ENCODE results near the gene SV2C.
"Not testable (repeated sequence)": the region's sequence is repeated elsewhere in the genome, so short reads cannot be mapped to it uniquely, and the experiment has no call there.

Gene SV2C

DNA sequence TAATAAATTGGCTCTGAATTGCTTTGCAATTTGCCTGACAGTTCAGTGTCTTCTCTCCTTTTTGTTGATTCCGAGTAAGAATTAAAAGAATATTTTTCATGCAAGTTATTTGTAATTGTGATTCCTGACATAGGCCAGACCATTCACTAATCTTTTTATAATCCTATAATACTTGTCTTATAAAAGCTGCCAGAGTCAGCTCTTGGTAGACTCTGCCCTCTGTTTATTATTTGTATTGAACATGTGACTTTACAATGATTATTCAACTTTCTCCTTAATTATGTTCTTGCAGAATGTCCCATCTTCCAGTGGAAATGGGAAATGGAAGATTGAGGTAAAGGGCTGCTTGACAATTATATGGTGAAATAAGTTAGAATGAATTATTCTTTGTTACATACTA, 121.0 kb downstream of the SV2C start:
- no peak for DNase-seq (ENCODE audit: low spot score)

DNA sequence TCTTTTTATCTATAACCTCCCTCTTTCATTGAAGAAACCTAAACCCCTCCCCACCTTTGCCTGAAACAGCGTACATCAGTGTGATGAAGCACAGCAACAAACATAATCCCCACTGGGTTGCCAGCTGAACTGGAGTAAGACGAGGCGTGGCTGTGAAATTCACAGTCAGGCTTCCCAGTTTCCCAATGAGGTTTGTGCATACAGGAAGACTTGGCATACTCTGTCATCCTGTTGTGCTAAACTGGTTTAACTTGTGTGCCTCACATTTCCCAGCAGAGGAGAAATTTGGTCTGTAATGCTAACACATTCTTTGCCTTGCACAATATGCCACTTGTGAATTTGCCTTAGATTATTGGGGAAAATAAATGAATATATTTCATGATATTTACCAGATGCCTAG, 121.5 kb downstream of the SV2C start:
- DNase-seq (ENCODE audit: low spot score) = no peak

GRCh38 chr5:76207120-76207519, 123.9 kb downstream of the SV2C start:
- DNase-seq (ENCODE audit: low spot score) = no peak

- no peak for DNase-seq (ENCODE audit: low spot score)
Observed at GRCh38 chr5:76209297-76209696, 126.1 kb downstream of the SV2C start.

- no peak for DNase-seq (ENCODE audit: low spot score)
Observed at GRCh38 chr5:76210946-76211345, 127.8 kb downstream of the SV2C start.

DNA sequence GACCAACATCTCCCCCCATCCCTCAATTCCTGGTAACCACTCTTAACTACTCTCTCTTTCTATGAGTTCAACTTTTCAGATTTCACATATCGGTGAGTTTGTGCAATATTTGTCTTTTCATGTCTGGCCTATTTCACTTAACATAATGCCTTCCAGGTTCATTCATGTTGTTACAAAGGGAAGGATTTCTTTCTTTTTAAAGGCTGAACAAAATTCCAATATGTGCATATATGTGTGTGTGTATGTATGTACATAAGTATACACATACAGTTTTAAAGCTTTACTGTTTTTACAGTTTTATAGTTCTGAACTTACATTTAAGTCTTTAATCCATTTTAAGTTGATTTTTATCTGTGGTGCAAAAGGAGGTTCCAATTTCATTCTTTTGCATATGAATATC, 130.7 kb downstream of the SV2C start:
- DNase-seq (ENCODE audit: low spot score) = no peak

DNA sequence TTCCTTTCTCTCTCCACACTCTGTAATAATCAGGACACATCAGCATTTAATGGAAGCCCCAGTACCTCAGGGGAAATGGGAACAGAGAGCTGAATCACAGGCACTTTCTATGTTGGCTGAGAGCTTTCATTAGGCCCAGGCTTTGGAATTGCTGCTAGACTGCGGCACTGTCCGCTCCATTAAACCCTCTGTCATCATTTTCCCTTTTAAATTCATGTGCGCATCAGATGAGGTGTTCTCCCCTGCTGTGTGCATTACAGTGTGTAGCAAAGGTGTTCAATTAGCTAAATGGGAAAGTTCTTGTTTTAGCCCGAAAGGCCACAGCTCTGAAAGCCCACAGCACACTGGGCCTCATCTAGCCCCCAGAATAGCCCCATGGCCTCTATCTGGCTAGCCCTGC, 133.6 kb downstream of the SV2C start:
- no peak for DNase-seq (ENCODE audit: low spot score)

GRCh38 chr5:76219636-76220035, 136.5 kb downstream of the SV2C start:
- DNase-seq (ENCODE audit: low spot score) = no peak

- DNase-seq (ENCODE audit: low spot score) = no peak
Observed at GRCh38 chr5:76221311-76221710, 138.1 kb downstream of the SV2C start.

- no peak for DNase-seq (ENCODE audit: low spot score)
Observed at GRCh38 chr5:76222318-76222717, 139.1 kb downstream of the SV2C start.

GRCh38 chr5:76223696-76224095, 140.5 kb downstream of the SV2C start:
- no peak for DNase-seq (ENCODE audit: low spot score)

DNA sequence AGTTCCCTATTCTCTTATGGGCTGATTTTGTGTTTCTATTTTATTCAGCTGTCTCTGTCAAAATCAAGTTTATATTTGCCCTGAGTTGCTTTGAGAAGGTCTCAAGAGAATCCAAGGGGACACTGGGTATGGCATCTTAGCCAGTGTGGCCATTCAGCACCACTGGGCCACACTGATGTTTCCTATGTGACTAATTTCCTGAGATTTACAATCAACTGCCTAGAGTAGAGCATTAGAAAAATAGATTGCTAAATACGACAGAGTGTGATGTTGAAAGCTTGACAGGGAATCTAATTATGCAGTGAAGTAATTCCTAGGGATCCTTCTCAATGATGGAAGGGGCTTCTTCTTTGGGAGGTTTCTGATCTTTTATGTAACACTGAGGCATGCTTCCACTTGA, 141.7 kb downstream of the SV2C start:
- DNase-seq (ENCODE audit: low spot score) = no peak

- no peak for DNase-seq (ENCODE audit: low spot score)
Observed at GRCh38 chr5:76225336-76225735, 142.2 kb downstream of the SV2C start.

- DNase-seq (ENCODE audit: low spot score) = no peak
Observed at GRCh38 chr5:76229900-76230299, 146.7 kb downstream of the SV2C start.

DNA sequence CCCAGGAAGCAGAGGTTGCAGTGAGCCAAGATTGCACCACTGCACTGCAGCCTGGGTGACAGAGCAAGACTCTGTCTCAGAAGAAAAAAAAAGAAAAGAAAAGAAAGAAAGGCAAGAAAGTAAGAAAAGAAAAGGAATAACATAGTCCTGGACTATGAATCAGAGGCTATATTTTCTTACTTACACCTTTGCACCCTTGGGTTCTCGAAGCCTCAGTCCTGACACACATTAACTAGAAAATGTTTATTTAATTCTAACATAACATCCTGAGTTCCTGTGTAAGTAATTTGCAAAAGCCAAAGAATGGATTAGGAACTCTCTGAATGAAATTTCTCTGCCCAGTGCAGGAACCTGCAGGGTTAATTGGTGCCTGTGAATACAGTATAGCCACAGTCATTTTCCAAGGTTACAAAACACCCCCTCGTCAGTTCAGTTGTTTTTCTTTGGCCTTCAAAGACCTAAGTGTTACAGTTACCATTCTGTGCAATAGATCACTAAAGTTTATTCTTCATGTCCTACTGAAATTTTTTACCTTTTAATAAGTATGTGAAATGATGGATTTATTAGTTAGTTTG, 147.6 kb downstream of the SV2C start:
- no peak for DNase-seq (ENCODE audit: low spot score)

GRCh38 chr5:76234665-76235064, 151.5 kb downstream of the SV2C start:
- no peak for DNase-seq (ENCODE audit: low spot score)

DNA sequence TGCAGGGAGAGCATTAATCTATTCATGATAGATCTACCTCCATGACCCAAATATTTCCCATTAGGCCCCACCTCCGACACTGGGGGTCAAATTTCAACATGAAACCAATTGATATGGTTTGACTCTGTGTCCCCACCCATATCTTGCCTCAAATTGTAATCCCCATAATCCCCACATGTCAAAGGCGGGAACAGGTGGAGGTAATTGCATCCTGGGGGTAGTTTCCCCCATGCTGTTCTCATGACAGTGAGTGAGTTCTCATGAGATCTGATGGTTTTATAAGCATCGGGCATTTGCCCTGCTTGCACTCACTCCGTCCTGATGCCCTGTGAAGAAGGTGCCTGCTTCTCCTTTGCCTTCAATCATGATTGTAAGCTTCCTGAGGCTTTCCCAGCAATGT, 153.5 kb downstream of the SV2C start:
- DNase-seq (ENCODE audit: low spot score) = no peak

DNA sequence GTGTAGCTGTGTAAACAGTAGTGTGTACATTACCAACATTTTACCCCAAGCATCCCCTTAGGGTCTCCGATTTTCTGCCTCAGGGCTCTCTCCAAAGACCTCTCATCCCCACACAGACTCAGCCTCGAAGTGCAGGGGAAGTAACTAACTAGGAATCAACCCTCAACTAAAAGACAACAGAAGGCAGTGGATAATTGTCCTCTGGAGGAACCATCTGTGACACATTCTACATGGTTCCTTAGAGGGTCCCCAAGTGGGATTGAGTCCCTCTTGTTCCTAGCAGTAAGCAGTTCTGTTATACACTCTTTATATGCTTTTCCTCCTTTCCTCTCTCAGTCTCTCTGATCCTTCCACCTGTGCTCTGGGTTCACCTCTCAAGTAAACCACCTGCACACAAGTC, 157.2 kb downstream of the SV2C start:
- DNase-seq (ENCODE audit: low spot score) = no peak

- DNase-seq (ENCODE audit: low spot score) = not testable (repeated sequence)
Observed at GRCh38 chr5:76242155-76242554, 159.0 kb downstream of the SV2C start.

DNA sequence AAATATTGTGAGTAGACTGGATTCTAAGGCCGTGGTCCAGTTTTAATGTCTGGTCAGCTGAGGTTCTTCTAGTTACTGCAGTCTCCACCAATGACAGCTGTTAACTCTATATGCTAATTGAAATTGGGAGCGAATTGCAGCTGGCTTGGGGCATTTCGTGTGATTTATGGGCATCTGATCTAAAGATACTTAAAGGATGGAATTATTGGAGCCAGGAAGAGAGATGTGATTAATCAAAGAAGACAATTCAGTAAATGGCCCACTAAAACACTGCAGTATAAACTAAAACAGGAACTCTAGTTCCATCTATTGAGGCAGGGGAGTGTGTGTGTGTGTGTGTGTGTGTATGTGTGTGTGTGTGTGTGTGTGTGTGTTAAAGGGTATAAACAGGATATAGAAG, 162.4 kb downstream of the SV2C start:
- no peak for DNase-seq (ENCODE audit: low spot score)

DNA sequence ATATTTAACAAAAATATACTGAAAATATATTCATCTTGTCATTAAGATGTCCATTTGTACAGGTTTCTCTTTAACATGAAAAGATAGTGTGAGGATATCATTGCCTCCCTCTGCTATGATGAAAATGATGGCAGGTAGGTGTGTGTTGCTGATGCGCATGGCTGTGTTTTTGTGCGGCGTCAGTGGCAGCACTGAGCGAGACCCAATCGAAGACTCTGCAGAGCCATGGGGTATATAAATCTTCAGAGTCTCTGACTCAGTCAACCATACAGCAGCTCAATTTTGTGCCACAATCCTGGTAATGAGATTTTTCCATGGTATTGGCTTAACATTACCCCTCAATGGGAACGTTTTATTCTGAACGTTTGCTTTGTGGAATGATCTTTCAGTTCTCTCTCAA, 166.4 kb downstream of the SV2C start:
- no peak for DNase-seq (ENCODE audit: low spot score)

GRCh38 chr5:76250463-76250862, 167.3 kb downstream of the SV2C start:
- DNase-seq (ENCODE audit: low spot score) = no peak

GRCh38 chr5:76251656-76252055, 168.5 kb downstream of the SV2C start:
- no peak for DNase-seq (ENCODE audit: low spot score)

DNA sequence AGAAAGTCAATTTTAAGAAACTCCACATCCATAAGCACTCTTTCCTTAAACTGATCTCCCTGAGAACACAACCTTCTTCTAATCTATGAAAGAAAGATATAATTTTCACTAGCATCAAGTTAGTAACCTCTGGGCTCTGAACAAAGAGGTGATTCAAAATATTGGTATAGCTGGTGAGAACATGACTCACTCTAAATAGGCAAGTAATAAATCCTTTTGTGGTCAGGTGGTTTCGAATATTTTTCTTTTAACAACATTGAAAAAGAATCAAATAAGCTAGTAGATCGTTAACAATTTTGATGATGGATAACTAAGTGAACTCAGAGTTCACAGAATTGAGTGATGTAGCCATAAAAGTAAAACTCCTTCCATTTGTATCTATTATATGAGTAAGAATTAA, 169.3 kb downstream of the SV2C start:
- DNase-seq (ENCODE audit: low spot score) = no peak
